HepG2 (cell line): Measurements from ENCODE around the gene DDX23. TPM values are rescaled to one million over a fixed set of nuclear protein-coding genes. Genes with fewer than 3 reads are reported as not detected.

ENCODE experiments used
- ATAC-seq: fragments of 200-7000 bp; cut with Tn5 transposase; 3 replicates; pipeline ENCODE4 v1.9.1; 2020; ENCODE audit warnings: mild to moderate bottlenecking, moderate library complexity
- BruUV-seq: library from RNA; stranded (reverse); fragments of 400-500 nt; replicated peaks from 2 replicates; lab custom pipeline; 2021; lab: Mats Ljungman, UMichigan
- CTCF ChIA-PET: fragments of 300-600 bp; formaldehyde crosslinking; extraction: SDS; loops from one replicate; lab custom pipeline; 2021; ENCODE audit warnings: low total read pairs, inconsistent platforms, low intra/inter-chr PET ratio; lab: Yijun Ruan, JAX
- POLR2A ChIA-PET: fragments of 350-600 bp; sonication (Branson Sonifier 250); formaldehyde crosslinking; loops from one replicate; lab custom pipeline; 2020; ENCODE audit warnings: antibody characterized with exemption, inconsistent platforms; lab: Yijun Ruan, JAX
- DNase-seq: peaks from one replicate; pipeline ENCODE4 v3.0.0-alpha.2; 2015; ENCODE audit warnings: low spot score
- FAIRE-seq: peaks from 3 replicates; lab custom pipeline; 2011; peaks lifted over from hg19 to GRCh38; lab: Jason Lieb, UNC
- H2AFZ ChIP-seq: one replicate; pipeline ENCODE4 v1.6.1; 2011; ENCODE audit warnings: low read length, inconsistent platforms
- H3K27ac ChIP-seq: fragments of 300-600 bp; 3 replicates; pipeline ENCODE4 v1.8.0; 2011; ENCODE audit warnings: mixed run types, mild to moderate bottlenecking, mixed read lengths, low read length, inconsistent platforms; ENCODE audit not compliant: insufficient read depth; ENCODE audit errors: extremely low read length
- H3K27me3 ChIP-seq, 2 experiments: fragments of 200-600 bp in 1 of 2; 2 replicates in 1 of 2; 3 replicates in 1 of 2; pipeline versions ENCODE4 v1.6.0 to v1.8.0; 2011; ENCODE audit warnings: low read length in 2 of 2, mild to moderate bottlenecking in 2 of 2, moderate library complexity in 2 of 2, inconsistent platforms in 1 of 2; ENCODE audit not compliant: insufficient read depth in 2 of 2, control insufficient read depth in 1 of 2
- H3K36me3 ChIP-seq, 2 experiments: fragments of 200-600 bp in 1 of 2; replicated peaks in 1 of 2; 2 replicates in 1 of 2; 3 replicates in 1 of 2; pipeline versions ENCODE4 v1.5.1 to v1.8.0; 2011; ENCODE audit warnings: low read length in 2 of 2, inconsistent platforms in 1 of 2; ENCODE audit not compliant: insufficient read depth in 2 of 2, control insufficient read depth in 1 of 2
- H3K4me1 ChIP-seq: 2 replicates; pipeline ENCODE4 v1.5.1; 2012; ENCODE audit warnings: low read length, inconsistent platforms; ENCODE audit not compliant: insufficient read depth
- H3K4me2 ChIP-seq: 2 replicates; pipeline ENCODE4 v1.6.0; 2011; ENCODE audit warnings: low read depth, low read length, inconsistent platforms
- H3K4me3 ChIP-seq, 3 experiments: fragments of 200-600 bp in 1 of 3; sonication (generic), shearing (Covaris generic) in 1 of 3; replicated peaks in 1 of 3; 2 replicates each; pipeline ENCODE4 v1.5.1; 2011 to 2016; ENCODE audit warnings: low read length in 3 of 3, inconsistent platforms in 2 of 3, low read depth in 2 of 3, mild to moderate bottlenecking in 2 of 3, control low read depth in 1 of 3, mixed read lengths in 1 of 3; ENCODE audit not compliant: insufficient read depth in 1 of 3
- H3K79me2 ChIP-seq: one replicate; pipeline ENCODE4 v1.6.1; 2011; ENCODE audit warnings: low read length, inconsistent platforms; ENCODE audit not compliant: insufficient read depth
- H3K9ac ChIP-seq: 2 replicates; pipeline ENCODE4 v1.6.0; 2011; ENCODE audit warnings: mild to moderate bottlenecking, low read depth, low read length, inconsistent platforms; ENCODE audit not compliant: insufficient read depth
- H3K9me3 ChIP-seq: 2 replicates; pipeline ENCODE4 v1.5.1; 2012; ENCODE audit warnings: mild to moderate bottlenecking, low read length
- H4K20me1 ChIP-seq: 2 replicates; pipeline ENCODE4 v1.6.0; 2011; ENCODE audit warnings: inconsistent platforms, mild to moderate bottlenecking, low read length, moderate library complexity; ENCODE audit not compliant: insufficient read depth
- FOXP1 ChIP-seq, 2 experiments: fragments of 450-650 bp in 1 of 2; IDR thresholded peaks; 2 replicates each; pipeline ENCODE4 v1.6.1; 2017 to 2018; ENCODE audit warnings: antibody characterized with exemption in 1 of 2
- FOXP4 ChIP-seq: sonication (generic); formaldehyde crosslinking; IDR thresholded peaks from 2 replicates; pipeline ENCODE4 v1.4.0; 2020; ENCODE audit warnings: missing genetic modification reagents
- KAT8 ChIP-seq: IDR thresholded peaks from 2 replicates; pipeline ENCODE4 v1.6.1; 2016; ENCODE audit warnings: missing genetic modification reagents, missing compliant biosample characterization
- LCORL ChIP-seq, 2 experiments: fragments of 450-650 bp in 1 of 2; sonication (generic) in 1 of 2; formaldehyde crosslinking in 1 of 2; IDR thresholded peaks; 2 replicates each; pipeline versions ENCODE4 v1.5.0 to v1.6.1; 2017 to 2020; ENCODE audit warnings: antibody characterized with exemption in 1 of 2, missing genetic modification reagents in 1 of 2
- MEF2D ChIP-seq: sonication (generic); formaldehyde crosslinking; IDR thresholded peaks from 2 replicates; pipeline ENCODE4 v1.5.1; 2020; ENCODE audit warnings: mild to moderate bottlenecking, missing genetic modification reagents
- NR2F6 ChIP-seq, 2 experiments: IDR thresholded peaks; 2 replicates each; pipeline ENCODE4 v1.6.1; 2016; ENCODE audit warnings: antibody characterized with exemption in 1 of 2, mild to moderate bottlenecking in 1 of 2
- POLR2AphosphoS5 ChIP-seq: IDR thresholded peaks from 2 replicates; pipeline ENCODE4 v1.6.1; 2012; ENCODE audit warnings: low read depth, low read length
- RAD21 ChIP-seq: fragments of 450-650 bp; formaldehyde crosslinking; IDR thresholded peaks from 2 replicates; pipeline ENCODE4 v1.5.0; 2020; ENCODE audit warnings: mild to moderate bottlenecking
- SAP130 ChIP-seq: IDR thresholded peaks from 2 replicates; pipeline ENCODE4 v1.6.1; 2016; ENCODE audit warnings: low read depth
- SMAD3 ChIP-seq: sonication (generic); formaldehyde crosslinking; IDR thresholded peaks from 2 replicates; pipeline ENCODE4 v1.4.0; 2020; ENCODE audit warnings: missing genetic modification reagents
- XRCC5 ChIP-seq: fragments of 200-400 bp; formaldehyde crosslinking; optimal IDR thresholded peaks from 2 replicates; pipeline ENCODE3; 2017; ENCODE audit warnings: mild to moderate bottlenecking, low read length
- ZBTB33 ChIP-seq: sonication (generic); formaldehyde crosslinking; IDR thresholded peaks from 2 replicates; pipeline ENCODE4 v1.4.0; 2020; ENCODE audit warnings: missing genetic modification reagents
- ZBTB7A ChIP-seq: sonication (generic); formaldehyde crosslinking; IDR thresholded peaks from 2 replicates; pipeline ENCODE4 v1.8.0; 2022; ENCODE audit warnings: mild to moderate bottlenecking, missing genetic modification reagents
- ZFY ChIP-seq: sonication (generic); formaldehyde crosslinking; IDR thresholded peaks from 2 replicates; pipeline ENCODE4 v1.4.0; 2020; ENCODE audit warnings: missing genetic modification reagents
- ZKSCAN5 ChIP-seq: sonication (generic); formaldehyde crosslinking; IDR thresholded peaks from 2 replicates; pipeline ENCODE4 v1.5.1; 2020; ENCODE audit warnings: mild to moderate bottlenecking, missing genetic modification reagents
- ZKSCAN8 ChIP-seq: IDR thresholded peaks from 2 replicates; pipeline ENCODE4 v1.6.1; 2016; ENCODE audit warnings: borderline replicate concordance, missing genetic modification reagents, missing compliant biosample characterization
- ZNF556 ChIP-seq: sonication (generic); formaldehyde crosslinking; IDR thresholded peaks from 2 replicates; pipeline ENCODE4 v1.4.0; 2020; ENCODE audit warnings: mild to moderate bottlenecking, missing genetic modification reagents, borderline replicate concordance
- ZNF747 ChIP-seq: sonication (generic); formaldehyde crosslinking; IDR thresholded peaks from 2 replicates; pipeline ENCODE4 v1.8.1; 2023; ENCODE audit warnings: missing genetic modification reagents, mild to moderate bottlenecking, borderline replicate concordance
- ZNF790 ChIP-seq: sonication (generic); formaldehyde crosslinking; IDR thresholded peaks from 2 replicates; pipeline ENCODE4 v1.8.0; 2022; ENCODE audit warnings: missing genetic modification reagents, mild to moderate bottlenecking, borderline replicate concordance
- ZNF792 ChIP-seq: IDR thresholded peaks from 2 replicates; pipeline ENCODE4 v1.6.1; 2016
- WGBS: methylation state at CpG from one replicate; pipeline ENCODE4 v1.1.6; 2017; ENCODE audit warnings: low lambda C conversion rate; 5-methylcytosine and 5-hydroxymethylcytosine counted together
- in situ Hi-C: cut with HindIII; loops from 2 replicates; pipeline ENCODE4 v1.10.0; 2017; ENCODE audit warnings: low pct_unique_long_range_greater_than_20kb; ENCODE audit not compliant: extremely low pct_ligation_motif_present
- intact Hi-C: fragments of 100-400 bp; cut with micrococcal nuclease; formaldehyde crosslinking; loops from one replicate; pipeline ENCODE4 v1.10.0; 2022; ENCODE audit not compliant: unreplicated experiment
- polyA plus RNA-seq, 8 experiments: library from polyadenylated mRNA; depleted of rRNA in 3 of 8; stranded (reverse) in 7 of 8; unstranded in 1 of 8; fragments of >200 nt; fragmentation: Illumina TruSeq in 4 of 8; extraction: Trizol in 4 of 8; gene quantifications; 2 replicates each; pipeline versions ENCODE4 v1.2.1 to v1.2.3, GENCODE V29; 2011 to 2016; ENCODE audit warnings: low read depth in 4 of 8, missing spikeins in 1 of 8, mixed read lengths in 1 of 8; ENCODE audit not compliant: insufficient read depth in 1 of 8
- total RNA-seq, 5 experiments: library from RNA; depleted of rRNA; stranded (reverse); fragments of >200 nt; fragmentation: Illumina TruSeq; extraction: Trizol; gene quantifications; 2 replicates each; pipeline ENCODE4 v1.2.3, GENCODE V29; 2016; ENCODE audit warnings: low read depth in 1 of 5

Gene DDX23
- total and polyA plus RNA-seq, 2 of the 13 experiments (the other 11 are each of a cell fraction or from before 2014, with no cell fraction given) = 35.7 to 90.0 TPM

- Histone ChIP-seq H3K9me3 (no peaks in the 10 kb centered on the region), H3K4me2 (peak overlapping the region; percentile 94), H3K79me2 (peaks cover 29% of the 10 kb centered on the region), H4K20me1 (no peaks in the 10 kb centered on the region; the same call in 1 of the 2 replicates), H3K4me3 (peak overlapping the region; percentile 96 to 98 (median 98)), H3K9ac (peak overlapping the region; percentile 95), H3K36me3 (no peaks in the 10 kb centered on the region; a peak in 2 of 5 replicates), H3K4me1 (peaks cover 18% of the 10 kb centered on the region), H3K27ac (peak overlapping the region; percentile 51), H2AFZ (peak overlapping the region; percentile 97), H3K27me3 (no peaks in the 10 kb centered on the region; a peak in 2 of 5 replicates)
- BruUV-seq = no TSS peak
- ATAC-seq (peak; percentile 68), DNase-seq (peak; percentile 88), FAIRE-seq (peak; percentile 86)
- POLR2A ChIA-PET = interaction anchor here (1.0 to 8.2 kb wide), 10 partner anchors 13 to 104 kb away, joined by 4 to 115 read pairs (median 9); partner anchors contain the start of genes ARF3 and RND1
- under 1% methylated on average over 11 of the region's 11 CpGs for WGBS
- intact Hi-C loops = loop anchor here (1.0 kb wide), 3 partner anchors 12 to 83 kb away; partner anchors contain the start of gene RND1
- in situ Hi-C loops = loop anchor here (5.0 kb wide), 2 partner anchors 34 to 84 kb away; no protein-coding TSS in a partner anchor
- CTCF ChIA-PET = interaction anchor here (0.6 to 3.9 kb wide), 7 partner anchors 34 to 84 kb away, joined by 3 to 64 read pairs (median 5); no protein-coding TSS in a partner anchor
- no peak for TF ChIP-seq ZNF556 (CRISPR knock-in tag)
- peak; percentile 26; the same call in 1 of the 2 replicates for TF ChIP-seq ZFY (CRISPR knock-in tag)
- TF ChIP-seq FOXP1 (IDR thresholded peaks at IDR 0.05) = peak; percentile 88
- TF ChIP-seq FOXP1 (CRISPR knock-in tag; IDR thresholded peaks at IDR 0.05) = no peak
- 0 out of 2 replicates have a peak, but pooled peaks have one; percentile 26 for TF ChIP-seq SAP130 (CRISPR knock-in tag)
- TF ChIP-seq FOXP4 (CRISPR knock-in tag) = no peak
- TF ChIP-seq ZNF790 (CRISPR knock-in tag) = no peak
- TF ChIP-seq LCORL (IDR thresholded peaks at IDR 0.05) = no peak
- TF ChIP-seq LCORL (CRISPR knock-in tag; IDR thresholded peaks at IDR 0.05) = peak; percentile 46; the same call in 1 of the 2 replicates
- TF ChIP-seq ZNF792 (CRISPR knock-in tag) = peak; percentile 43; the same call in 1 of the 2 replicates
- TF ChIP-seq NR2F6 (IDR thresholded peaks at IDR 0.05) = no peak
- 0 out of 2 replicates have a peak, but pooled peaks have one; percentile 8 for TF ChIP-seq NR2F6 (CRISPR knock-in tag; IDR thresholded peaks at IDR 0.05)
- peak; percentile 97 for TF ChIP-seq ZKSCAN5 (CRISPR knock-in tag)
- TF ChIP-seq ZBTB33 = no peak
- TF ChIP-seq ZBTB7A (CRISPR knock-in tag) = no peak
- 0 out of 2 replicates have a peak, but pooled peaks have one; percentile 24 for TF ChIP-seq KAT8 (CRISPR knock-in tag)
- 0 out of 2 replicates have a peak, but pooled peaks have one; percentile 20 for TF ChIP-seq SMAD3 (CRISPR knock-in tag)
- TF ChIP-seq ZKSCAN8 (CRISPR knock-in tag) = 0 out of 2 replicates have a peak, but pooled peaks have one; percentile 34
- TF ChIP-seq POLR2AphosphoS5 = no peak
- peak; percentile 92 for TF ChIP-seq RAD21 (CRISPR knock-in tag)
- TF ChIP-seq XRCC5 = peak; percentile 10
- TF ChIP-seq ZNF747 = no peak
- TF ChIP-seq MEF2D (CRISPR knock-in tag) = no peak
Observed at GRCh38 chr12:48852734-48853688, 1.0 kb upstream of the DDX23 start.
